Mesenchymal stem cell (in vitro differentiated cells and primary cell): Measurements from ENCODE around the gene PAX7.

Experiments used
- DNase-seq: peaks from one replicate; pipeline ENCODE4 v3.0.0-alpha.2; 2013
- H2AFZ ChIP-seq: one replicate; pipeline ENCODE4 v1.6.1; 2013; ENCODE audit warnings: low read depth, mild to moderate bottlenecking, control low read depth, inconsistent platforms, low read length, moderate library complexity
- H2AK5ac ChIP-seq: 2 replicates; pipeline ENCODE4 v1.6.1; 2013; ENCODE audit warnings: low read length, moderate library complexity, mild to moderate bottlenecking, inconsistent platforms; ENCODE audit not compliant: severe bottlenecking
- H2BK120ac ChIP-seq: one replicate; pipeline ENCODE4 v1.6.1; 2013; ENCODE audit warnings: low read depth, mild to moderate bottlenecking, inconsistent platforms, low read length, moderate library complexity
- H2BK12ac ChIP-seq, 2 experiments: one replicate each; pipeline ENCODE4 v1.6.1; 2013; ENCODE audit warnings: inconsistent platforms in 2 of 2, low read length in 2 of 2, mild to moderate bottlenecking in 2 of 2, moderate library complexity in 2 of 2, control low read depth in 1 of 2
- H2BK15ac ChIP-seq: one replicate; pipeline ENCODE4 v1.6.1; 2013; ENCODE audit warnings: mild to moderate bottlenecking, low read depth, inconsistent platforms; ENCODE audit not compliant: poor library complexity, severe bottlenecking
- H2BK5ac ChIP-seq: 2 replicates; pipeline ENCODE4 v1.6.1; 2013; ENCODE audit warnings: low read depth, mild to moderate bottlenecking, low read length, control low read depth, inconsistent platforms; ENCODE audit not compliant: poor library complexity, severe bottlenecking
- H3K14ac ChIP-seq, 2 experiments: one replicate each; pipeline ENCODE4 v1.6.1; 2013; ENCODE audit warnings: inconsistent platforms in 2 of 2, low read length in 2 of 2, control low read depth in 1 of 2, mild to moderate bottlenecking in 1 of 2, moderate library complexity in 1 of 2
- H3K18ac ChIP-seq, 2 experiments: one replicate each; pipeline ENCODE4 v1.6.1; 2013; ENCODE audit warnings: inconsistent platforms in 2 of 2, low read length in 2 of 2, control low read depth in 1 of 2, low read depth in 1 of 2, mild to moderate bottlenecking in 1 of 2
- H3K23ac ChIP-seq, 2 experiments: one replicate each; pipeline ENCODE4 v1.6.1; 2013; ENCODE audit warnings: inconsistent platforms in 2 of 2, low read length in 2 of 2, mild to moderate bottlenecking in 2 of 2, moderate library complexity in 2 of 2, control low read depth in 1 of 2
- H3K27ac ChIP-seq: 2 replicates; pipeline ENCODE4 v1.5.1; 2013; ENCODE audit warnings: mild to moderate bottlenecking, moderate library complexity, low read length, control low read depth, inconsistent platforms; ENCODE audit not compliant: poor library complexity, severe bottlenecking
- H3K27me3 ChIP-seq, 2 experiments: 2 replicates each; pipeline versions ENCODE4 v1.6.1 to v1.7.0; 2013; ENCODE audit warnings: low read length in 2 of 2, mild to moderate bottlenecking in 2 of 2, moderate library complexity in 2 of 2, control low read depth in 1 of 2, inconsistent platforms in 1 of 2; ENCODE audit not compliant: control insufficient read depth in 1 of 2, insufficient read depth in 1 of 2
- H3K36me3 ChIP-seq, 2 experiments: 2 replicates each; pipeline versions ENCODE4 v1.6.1 to v1.7.0; 2013; ENCODE audit warnings: low read length in 2 of 2, control low read depth in 1 of 2, inconsistent platforms in 1 of 2, low read depth in 1 of 2, mild to moderate bottlenecking in 1 of 2; ENCODE audit not compliant: insufficient read depth in 2 of 2, control insufficient read depth in 1 of 2
- H3K4ac ChIP-seq, 2 experiments: one replicate each; pipeline ENCODE4 v1.6.1; 2013; ENCODE audit warnings: inconsistent platforms in 2 of 2, low read length in 2 of 2, mild to moderate bottlenecking in 2 of 2, moderate library complexity in 2 of 2, control low read depth in 1 of 2, low read depth in 1 of 2
- H3K4me1 ChIP-seq: 2 replicates; pipeline ENCODE4 v1.6.1; 2013; ENCODE audit warnings: low read depth, low read length, control low read depth; ENCODE audit not compliant: control insufficient read depth, insufficient read depth
- H3K4me2 ChIP-seq: 2 replicates; pipeline ENCODE4 v1.6.1; 2013; ENCODE audit warnings: low read length, mild to moderate bottlenecking, inconsistent platforms; ENCODE audit not compliant: poor library complexity, severe bottlenecking
- H3K4me3 ChIP-seq, 2 experiments: 2 replicates each; pipeline versions ENCODE4 v1.5.1 to v1.7.0; 2013; ENCODE audit warnings: low read length in 2 of 2, mild to moderate bottlenecking in 2 of 2, control low read depth in 1 of 2, low read depth in 1 of 2; ENCODE audit not compliant: insufficient read depth in 1 of 2
- H3K79me1 ChIP-seq: replicated peaks from 2 replicates; pipeline ENCODE4 v1.6.1; 2013; ENCODE audit warnings: mild to moderate bottlenecking, control low read depth, low read length, inconsistent platforms; ENCODE audit not compliant: poor library complexity, severe bottlenecking
- H3K9ac ChIP-seq: 2 replicates; pipeline ENCODE4 v1.7.0; 2013; ENCODE audit warnings: mild to moderate bottlenecking, low read length, moderate library complexity
- H3K9me3 ChIP-seq: 2 replicates; pipeline ENCODE4 v1.7.0; 2013; ENCODE audit warnings: mild to moderate bottlenecking, low read length; ENCODE audit not compliant: control insufficient read depth
- H4K8ac ChIP-seq: one replicate; pipeline ENCODE4 v1.6.1; 2013; ENCODE audit warnings: inconsistent platforms, mild to moderate bottlenecking, low read length, moderate library complexity
- H4K91ac ChIP-seq: one replicate; pipeline ENCODE4 v1.6.1; 2013; ENCODE audit warnings: mild to moderate bottlenecking, low read length, inconsistent platforms
- WGBS: methylation state at CpG from one replicate; pipeline ENCODE4 v1.1.7; 2013; ENCODE audit warnings: mixed read lengths; 5-methylcytosine and 5-hydroxymethylcytosine counted together

PAX7 gene

DNA sequence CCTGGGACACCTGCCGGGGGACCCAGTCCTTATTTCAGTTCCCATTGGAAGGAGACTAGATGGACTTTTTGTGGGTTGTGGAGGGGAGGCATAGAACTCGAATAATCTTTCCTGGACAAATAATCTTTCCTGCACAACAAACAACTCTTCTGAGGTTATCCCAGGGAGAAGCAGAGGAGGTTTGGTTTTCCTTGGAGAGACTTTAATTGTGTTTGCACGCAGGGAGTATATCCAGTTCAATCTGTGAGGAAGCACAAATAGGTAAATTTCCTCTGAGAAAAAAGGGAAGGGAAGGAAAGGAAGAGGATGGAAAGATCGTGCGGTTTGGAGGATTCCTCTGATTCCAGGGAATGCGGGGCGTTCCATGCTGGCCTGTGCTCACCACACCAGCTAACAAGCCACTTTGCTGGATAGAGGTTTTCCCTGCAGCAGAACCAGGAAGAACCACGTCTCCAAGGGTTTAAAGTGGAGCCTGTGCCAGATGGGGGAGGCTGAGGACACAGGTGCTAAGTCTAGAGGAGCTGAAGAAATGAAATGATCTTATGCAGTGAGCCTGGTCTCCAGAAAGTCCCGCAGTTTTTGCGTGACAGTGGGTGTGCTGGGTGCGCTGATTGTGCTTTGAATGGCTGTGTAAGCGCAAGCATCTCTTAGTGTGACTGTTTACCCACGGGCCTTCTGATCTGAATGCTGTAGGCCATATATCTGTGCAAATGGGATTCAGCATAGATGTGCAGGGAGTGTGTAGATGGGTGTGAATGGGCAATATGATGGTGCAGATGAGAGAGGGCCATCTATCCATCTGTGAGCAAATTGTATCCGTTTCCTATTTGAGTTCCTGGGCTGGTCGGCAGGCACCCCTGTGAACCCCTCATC lies 7.6 kb downstream of the PAX7 start:
- H2AK5ac ChIP-seq = no peak overlapping the region
- no peak overlapping the region for H3K23ac ChIP-seq
- no peak overlapping the region for H2AFZ ChIP-seq
- no peak for DNase-seq
- peaks cover 94 to 98% of the 10 kb centered on the region in 2 experiments for H3K27me3 ChIP-seq
- no peak overlapping the region for H3K14ac ChIP-seq
- H2BK15ac ChIP-seq = no peak overlapping the region
- H2BK120ac ChIP-seq = no peak overlapping the region
- H3K4me3 ChIP-seq = no peak overlapping the region
- no peak overlapping the region for H3K4ac ChIP-seq
- H3K4me1 ChIP-seq = peaks cover 8% of the 10 kb centered on the region
- no peak overlapping the region for H3K4me2 ChIP-seq
- H4K8ac ChIP-seq = no peak overlapping the region
- no peak overlapping the region for H3K27ac ChIP-seq
- H2BK12ac ChIP-seq = no peak overlapping the region
- H3K9ac ChIP-seq = no peak overlapping the region
- no peaks in the 10 kb centered on the region for H3K36me3 ChIP-seq
- 13% methylated on average over 14 of the region's 15 CpGs for WGBS
- H3K18ac ChIP-seq = no peak overlapping the region
- H3K79me1 ChIP-seq = no peaks in the 10 kb centered on the region
- H3K9me3 ChIP-seq = no peaks in the 10 kb centered on the region
- H4K91ac ChIP-seq = no peak overlapping the region
- H2BK5ac ChIP-seq = no peak overlapping the region

GRCh38 chr1:18638835-18639364 lies 8.3 kb downstream of the PAX7 start:
- peaks cover 12% of the 10 kb centered on the region for H3K4me1 ChIP-seq
- H3K14ac ChIP-seq = no peak overlapping the region
- H3K9ac ChIP-seq = no peak overlapping the region
- no peak overlapping the region for H2AK5ac ChIP-seq
- no peak overlapping the region for H2BK12ac ChIP-seq
- H4K91ac ChIP-seq = no peak overlapping the region
- WGBS = 0% methylated on average over 4 of the region's 6 CpGs
- no peak overlapping the region for H3K4ac ChIP-seq
- no peak overlapping the region for H3K23ac ChIP-seq
- no peaks in the 10 kb centered on the region for H3K9me3 ChIP-seq
- no peak overlapping the region for H2BK15ac ChIP-seq
- no peaks in the 10 kb centered on the region for H3K36me3 ChIP-seq
- H3K18ac ChIP-seq = no peak overlapping the region
- no peak overlapping the region for H2AFZ ChIP-seq
- no peak overlapping the region for H3K4me3 ChIP-seq
- H3K27me3 ChIP-seq = peaks cover 94 to 98% of the 10 kb centered on the region in 2 experiments
- H3K79me1 ChIP-seq = no peaks in the 10 kb centered on the region
- H4K8ac ChIP-seq = no peak overlapping the region
- H3K4me2 ChIP-seq = no peak overlapping the region
- H2BK120ac ChIP-seq = no peak overlapping the region
- no peak overlapping the region for H3K27ac ChIP-seq
- DNase-seq = no peak
- H2BK5ac ChIP-seq = no peak overlapping the region

DNA sequence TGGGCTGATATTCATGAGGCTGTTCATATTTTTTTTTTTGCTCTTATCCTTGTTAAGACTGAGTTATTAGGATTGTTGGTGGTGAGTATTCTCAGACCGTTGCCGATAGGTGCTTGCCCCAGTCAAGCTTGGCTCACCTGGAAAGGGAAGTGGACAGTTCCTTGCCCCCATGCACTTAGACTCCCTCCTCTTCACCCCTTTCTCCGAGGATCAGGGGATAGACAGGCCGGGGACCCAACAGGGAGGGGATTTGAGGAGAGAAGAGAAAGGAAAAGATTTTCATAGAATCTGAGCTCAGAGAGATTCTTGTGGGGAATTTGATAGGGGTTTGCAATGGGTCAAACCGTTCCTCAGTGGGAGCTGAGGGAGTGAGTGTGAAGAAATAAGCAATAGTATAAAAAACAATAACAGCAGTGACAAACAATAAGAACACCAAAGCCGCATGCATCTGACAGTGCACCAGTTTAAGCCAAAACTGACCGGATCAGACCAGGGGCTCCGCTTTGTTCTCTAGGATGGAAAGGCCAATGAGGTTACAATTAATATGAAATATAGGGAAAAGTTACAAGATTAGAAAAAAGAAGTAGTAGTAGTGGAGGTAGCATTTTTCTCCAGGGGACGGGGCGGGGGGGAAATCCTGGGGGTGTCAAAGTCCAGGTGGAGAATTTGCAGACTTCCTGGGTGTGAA lies 8.9 kb downstream of the PAX7 start:
- no peak overlapping the region for H3K27ac ChIP-seq
- no peak overlapping the region for H3K9ac ChIP-seq
- no peak overlapping the region for H4K8ac ChIP-seq
- no peak overlapping the region for H4K91ac ChIP-seq
- H3K4me2 ChIP-seq = no peak overlapping the region
- no peak overlapping the region for H3K23ac ChIP-seq
- H3K4me3 ChIP-seq = no peak overlapping the region
- peaks cover 94 to 98% of the 10 kb centered on the region in 2 experiments for H3K27me3 ChIP-seq
- no peaks in the 10 kb centered on the region for H3K9me3 ChIP-seq
- under 1% methylated on average over 9 of the region's 10 CpGs for WGBS
- no peak overlapping the region for H2BK5ac ChIP-seq
- no peak overlapping the region for H3K14ac ChIP-seq
- H3K79me1 ChIP-seq = no peaks in the 10 kb centered on the region
- no peak overlapping the region for H2BK12ac ChIP-seq
- H3K18ac ChIP-seq = no peak overlapping the region
- no peak overlapping the region for H2AFZ ChIP-seq
- H3K4ac ChIP-seq = no peak overlapping the region
- H2AK5ac ChIP-seq = no peak overlapping the region
- no peak overlapping the region for H2BK15ac ChIP-seq
- H3K36me3 ChIP-seq = no peaks in the 10 kb centered on the region
- DNase-seq = no peak
- H3K4me1 ChIP-seq = peaks cover 12% of the 10 kb centered on the region
- H2BK120ac ChIP-seq = no peak overlapping the region
